HepG2 (cell line): ENCODE results near the gene CHFR. TPM values are rescaled to one million over a fixed set of nuclear protein-coding genes. Genes with fewer than 3 reads are reported as not detected.
"Not testable (repeated sequence)": the region's sequence is repeated elsewhere in the genome, so short reads cannot be mapped to it uniquely, and the experiment has no call there.

Source experiments
- ATAC-seq: fragments of 200-7000 bp; cut with Tn5 transposase; 3 replicates; pipeline ENCODE4 v1.9.1; 2020; ENCODE audit warnings: mild to moderate bottlenecking, moderate library complexity
- BruUV-seq: library from RNA; stranded (reverse); fragments of 400-500 nt; replicated peaks from 2 replicates; lab custom pipeline; 2021; lab: Mats Ljungman, UMichigan
- CTCF ChIA-PET: fragments of 300-600 bp; formaldehyde crosslinking; extraction: SDS; loops from one replicate; lab custom pipeline; 2021; ENCODE audit warnings: low total read pairs, inconsistent platforms, low intra/inter-chr PET ratio; lab: Yijun Ruan, JAX
- POLR2A ChIA-PET: fragments of 350-600 bp; sonication (Branson Sonifier 250); formaldehyde crosslinking; loops from one replicate; lab custom pipeline; 2020; ENCODE audit warnings: antibody characterized with exemption, inconsistent platforms; lab: Yijun Ruan, JAX
- DNase-seq: peaks from one replicate; pipeline ENCODE4 v3.0.0-alpha.2; 2015; ENCODE audit warnings: low spot score
- FAIRE-seq: peaks from 3 replicates; lab custom pipeline; 2011; peaks lifted over from hg19 to GRCh38; lab: Jason Lieb, UNC
- H2AFZ ChIP-seq: one replicate; pipeline ENCODE4 v1.6.1; 2011; ENCODE audit warnings: low read length, inconsistent platforms
- H3K27ac ChIP-seq: fragments of 300-600 bp; 3 replicates; pipeline ENCODE4 v1.8.0; 2011; ENCODE audit warnings: mixed run types, mild to moderate bottlenecking, mixed read lengths, low read length, inconsistent platforms; ENCODE audit not compliant: insufficient read depth; ENCODE audit errors: extremely low read length
- H3K27me3 ChIP-seq, 2 experiments: fragments of 200-600 bp in 1 of 2; 2 replicates in 1 of 2; 3 replicates in 1 of 2; pipeline versions ENCODE4 v1.6.0 to v1.8.0; 2011; ENCODE audit warnings: low read length in 2 of 2, mild to moderate bottlenecking in 2 of 2, moderate library complexity in 2 of 2, inconsistent platforms in 1 of 2; ENCODE audit not compliant: insufficient read depth in 2 of 2, control insufficient read depth in 1 of 2
- H3K36me3 ChIP-seq, 2 experiments: fragments of 200-600 bp in 1 of 2; replicated peaks in 1 of 2; 2 replicates in 1 of 2; 3 replicates in 1 of 2; pipeline versions ENCODE4 v1.5.1 to v1.8.0; 2011; ENCODE audit warnings: low read length in 2 of 2, inconsistent platforms in 1 of 2; ENCODE audit not compliant: insufficient read depth in 2 of 2, control insufficient read depth in 1 of 2
- H3K4me1 ChIP-seq: 2 replicates; pipeline ENCODE4 v1.5.1; 2012; ENCODE audit warnings: low read length, inconsistent platforms; ENCODE audit not compliant: insufficient read depth
- H3K4me2 ChIP-seq: 2 replicates; pipeline ENCODE4 v1.6.0; 2011; ENCODE audit warnings: low read depth, low read length, inconsistent platforms
- H3K4me3 ChIP-seq, 3 experiments: fragments of 200-600 bp in 1 of 3; sonication (generic), shearing (Covaris generic) in 1 of 3; replicated peaks in 1 of 3; 2 replicates each; pipeline ENCODE4 v1.5.1; 2011 to 2016; ENCODE audit warnings: low read length in 3 of 3, inconsistent platforms in 2 of 3, low read depth in 2 of 3, mild to moderate bottlenecking in 2 of 3, control low read depth in 1 of 3, mixed read lengths in 1 of 3; ENCODE audit not compliant: insufficient read depth in 1 of 3
- H3K79me2 ChIP-seq: one replicate; pipeline ENCODE4 v1.6.1; 2011; ENCODE audit warnings: low read length, inconsistent platforms; ENCODE audit not compliant: insufficient read depth
- H3K9ac ChIP-seq: 2 replicates; pipeline ENCODE4 v1.6.0; 2011; ENCODE audit warnings: mild to moderate bottlenecking, low read depth, low read length, inconsistent platforms; ENCODE audit not compliant: insufficient read depth
- H3K9me3 ChIP-seq: 2 replicates; pipeline ENCODE4 v1.5.1; 2012; ENCODE audit warnings: mild to moderate bottlenecking, low read length
- H4K20me1 ChIP-seq: 2 replicates; pipeline ENCODE4 v1.6.0; 2011; ENCODE audit warnings: inconsistent platforms, mild to moderate bottlenecking, low read length, moderate library complexity; ENCODE audit not compliant: insufficient read depth
- ASH2L ChIP-seq: fragments of 300-600, 200-600 bp; sonication (generic); IDR thresholded peaks from 2 replicates; pipeline ENCODE4 v1.7.0; 2017; ENCODE audit warnings: low read depth, mild to moderate bottlenecking, moderate library complexity, mixed read lengths, low read length; ENCODE audit not compliant: insufficient read length
- ATF7-NPFF ChIP-seq: sonication (generic); formaldehyde crosslinking; IDR thresholded peaks from 2 replicates; pipeline ENCODE4 v1.8.1; 2023; ENCODE audit warnings: mild to moderate bottlenecking, low read depth, missing genetic modification reagents, moderate library complexity
- ELF3 ChIP-seq: IDR thresholded peaks from 2 replicates; pipeline ENCODE4 v1.6.1; 2016; ENCODE audit warnings: missing genetic modification reagents, missing compliant biosample characterization
- KAT2B ChIP-seq: fragments of 150-350 bp; IDR thresholded peaks from 2 replicates; pipeline ENCODE4 v1.6.1; 2014; ENCODE audit warnings: low read depth, low read length, borderline replicate concordance
- SIN3B ChIP-seq: fragments of 150-350 bp; IDR thresholded peaks from 2 replicates; pipeline ENCODE4 v1.6.1; 2014; ENCODE audit warnings: low read length
- TCF7 ChIP-seq: sonication (generic); IDR thresholded peaks from 2 replicates; pipeline ENCODE4 v1.6.1; 2016; ENCODE audit warnings: antibody characterized with exemption, low read depth
- ZKSCAN1 ChIP-seq: fragments of 150-350 bp; IDR thresholded peaks from 2 replicates; pipeline ENCODE4 v1.6.1; 2014; ENCODE audit warnings: low read length
- ZNF749 ChIP-seq: sonication (generic); formaldehyde crosslinking; IDR thresholded peaks from 2 replicates; pipeline ENCODE4 v1.8.0; 2022; ENCODE audit warnings: mild to moderate bottlenecking, missing genetic modification reagents, moderate library complexity, borderline replicate concordance
- WGBS: methylation state at CpG from one replicate; pipeline ENCODE4 v1.1.6; 2017; ENCODE audit warnings: low lambda C conversion rate; 5-methylcytosine and 5-hydroxymethylcytosine counted together
- in situ Hi-C: cut with HindIII; loops from 2 replicates; pipeline ENCODE4 v1.10.0; 2017; ENCODE audit warnings: low pct_unique_long_range_greater_than_20kb; ENCODE audit not compliant: extremely low pct_ligation_motif_present
- intact Hi-C: fragments of 100-400 bp; cut with micrococcal nuclease; formaldehyde crosslinking; loops from one replicate; pipeline ENCODE4 v1.10.0; 2022; ENCODE audit not compliant: unreplicated experiment
- polyA plus RNA-seq, 8 experiments: library from polyadenylated mRNA; depleted of rRNA in 3 of 8; stranded (reverse) in 7 of 8; unstranded in 1 of 8; fragments of >200 nt; fragmentation: Illumina TruSeq in 4 of 8; extraction: Trizol in 4 of 8; gene quantifications; 2 replicates each; pipeline versions ENCODE4 v1.2.1 to v1.2.3, GENCODE V29; 2011 to 2016; ENCODE audit warnings: low read depth in 4 of 8, missing spikeins in 1 of 8, mixed read lengths in 1 of 8; ENCODE audit not compliant: insufficient read depth in 1 of 8
- total RNA-seq, 5 experiments: library from RNA; depleted of rRNA; stranded (reverse); fragments of >200 nt; fragmentation: Illumina TruSeq; extraction: Trizol; gene quantifications; 2 replicates each; pipeline ENCODE4 v1.2.3, GENCODE V29; 2016; ENCODE audit warnings: low read depth in 1 of 5
- TF ChIP-seq, protein P1 (sequence below): IDR thresholded peaks from 2 replicates; pipeline ENCODE4 v1.6.1; 2016; ENCODE audit warnings: missing compliant biosample characterization, missing genetic modification reagents, borderline replicate concordance

CHFR gene
- total and polyA plus RNA-seq, 2 of the 13 experiments (the other 11 are each of a cell fraction or from before 2014, with no cell fraction given): 21.4 to 21.5 TPM

DNA sequence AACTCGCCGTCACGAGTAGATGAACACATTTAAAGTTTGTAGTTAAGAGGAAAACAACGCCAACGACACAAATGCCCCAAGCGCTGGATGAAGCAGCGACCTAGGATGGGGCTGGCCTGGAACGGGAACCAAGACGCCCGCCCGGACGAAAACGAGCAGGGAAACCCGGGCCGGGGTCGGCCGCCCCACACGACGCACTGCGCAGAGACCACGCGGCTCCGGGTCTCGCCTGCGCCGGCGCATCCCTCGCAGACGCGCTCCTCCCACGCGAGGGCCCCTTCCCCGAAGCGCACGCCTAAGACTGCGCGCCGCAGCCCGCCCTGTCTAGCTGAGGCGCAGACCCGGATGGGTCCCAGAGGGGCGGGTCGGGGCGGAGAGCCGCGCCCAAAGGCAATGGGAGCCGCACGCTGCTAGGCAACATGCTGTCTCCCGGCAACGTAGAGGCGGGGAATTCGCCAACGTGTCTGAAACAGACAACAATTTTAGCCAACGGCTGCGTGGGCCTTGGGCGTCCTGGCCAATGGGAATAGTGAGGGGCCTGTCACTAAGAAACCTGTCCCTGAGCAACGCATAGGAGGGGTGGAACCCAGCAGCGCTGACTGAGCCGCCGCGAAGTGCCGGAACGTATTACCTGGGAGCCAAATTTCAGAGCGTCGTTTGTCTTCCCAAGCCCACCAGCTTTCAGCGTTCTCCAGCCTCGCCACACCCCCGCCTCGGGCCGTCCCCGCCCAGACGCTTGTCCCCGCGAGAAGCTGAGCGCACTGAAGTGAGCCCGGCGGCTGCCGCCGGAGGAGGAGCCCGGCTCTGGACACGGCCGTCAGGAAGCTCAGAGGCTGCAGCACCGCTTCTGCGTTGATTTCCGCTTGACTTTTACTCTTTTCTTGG is 21.0 kb upstream of the CHFR start:
- Histone ChIP-seq H3K27me3 (no peaks in the 10 kb centered on the region), H4K20me1 (no peaks in the 10 kb centered on the region), H3K4me2 (no peak overlapping the region), H3K9me3 (peaks cover 70% of the 10 kb centered on the region), H3K9ac (no peak overlapping the region), H3K79me2 (no peaks in the 10 kb centered on the region), H3K4me3 (no peak overlapping the region)
- intact Hi-C loops: no loop called here
- WGBS: 80% methylated on average over 74 of the region's 85 CpGs
- no peak for FAIRE-seq
- ATAC-seq: no peak
- CTCF ChIA-PET: no interaction called here
- no peak for TF ChIP-seq SIN3B
- TF ChIP-seq ATF7-NPFF (CRISPR knock-in tag): no peak
- TF ChIP-seq ASH2L: no peak
- TF ChIP-seq TCF7: no peak
- TF ChIP-seq KAT2B: no peak
- TF ChIP-seq ZNF749 (CRISPR knock-in tag): no peak
- TF ChIP-seq, protein P1, sequence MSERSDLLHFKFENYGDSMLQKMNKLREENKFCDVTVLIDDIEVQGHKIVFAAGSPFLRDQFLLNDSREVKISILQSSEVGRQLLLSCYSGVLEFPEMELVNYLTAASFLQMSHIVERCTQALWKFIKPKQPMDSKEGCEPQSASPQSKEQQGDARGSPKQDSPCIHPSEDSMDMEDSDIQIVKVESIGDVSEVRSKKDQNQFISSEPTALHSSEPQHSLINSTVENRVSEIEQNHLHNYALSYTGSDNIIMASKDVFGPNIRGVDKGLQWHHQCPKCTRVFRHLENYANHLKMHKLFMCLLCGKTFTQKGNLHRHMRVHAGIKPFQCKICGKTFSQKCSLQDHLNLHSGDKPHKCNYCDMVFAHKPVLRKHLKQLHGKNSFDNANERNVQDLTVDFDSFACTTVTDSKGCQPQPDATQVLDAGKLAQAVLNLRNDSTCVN (CRISPR knock-in tag): no peak
- TF ChIP-seq ZKSCAN1: no peak
- TF ChIP-seq ELF3 (CRISPR knock-in tag): no peak
- TF ChIP-seq, all 625 proteins: peak for 0
- H2AFZ ChIP-seq: no peak overlapping the region
- no TSS peak for BruUV-seq
- no peak for DNase-seq
- POLR2A ChIA-PET: no interaction called here
- H3K36me3 ChIP-seq: no peaks in the 10 kb centered on the region
- in situ Hi-C loops: no loop called here
- no peak overlapping the region for H3K27ac ChIP-seq
- no peaks in the 10 kb centered on the region for H3K4me1 ChIP-seq

GRCh38 chr12:132907789-132908144 is 20.4 kb upstream of the CHFR start:
- H4K20me1 ChIP-seq, H3K27me3 ChIP-seq, H3K4me2 ChIP-seq, H2AFZ ChIP-seq, H3K4me1 ChIP-seq, H3K27ac ChIP-seq, BruUV-seq, H3K79me2 ChIP-seq, H3K4me3 ChIP-seq, ATAC-seq, CTCF ChIA-PET, POLR2A ChIA-PET, H3K9ac ChIP-seq, H3K36me3 ChIP-seq, FAIRE-seq, in situ Hi-C loops, DNase-seq, intact Hi-C loops: not testable (repeated sequence)
- WGBS: 61% methylated on average over 23 of the region's 23 CpGs
- H3K9me3 ChIP-seq: peaks cover 70% of the 10 kb centered on the region
